Measurements from ENCODE around the gene PREX1. TPM values are rescaled to one million over a fixed set of nuclear protein-coding genes. Genes with fewer than 3 reads are reported as not detected.
"Not testable (repeated sequence)": the region's sequence is repeated elsewhere in the genome, so short reads cannot be mapped to it uniquely, and the experiment has no call there.

PREX1 gene
- total and polyA plus RNA-seq, 2 donors (not counting 3 experiments of a cell fraction or from before 2014, with no cell fraction given) = 51.3 to 72.9 TPM

DNA sequence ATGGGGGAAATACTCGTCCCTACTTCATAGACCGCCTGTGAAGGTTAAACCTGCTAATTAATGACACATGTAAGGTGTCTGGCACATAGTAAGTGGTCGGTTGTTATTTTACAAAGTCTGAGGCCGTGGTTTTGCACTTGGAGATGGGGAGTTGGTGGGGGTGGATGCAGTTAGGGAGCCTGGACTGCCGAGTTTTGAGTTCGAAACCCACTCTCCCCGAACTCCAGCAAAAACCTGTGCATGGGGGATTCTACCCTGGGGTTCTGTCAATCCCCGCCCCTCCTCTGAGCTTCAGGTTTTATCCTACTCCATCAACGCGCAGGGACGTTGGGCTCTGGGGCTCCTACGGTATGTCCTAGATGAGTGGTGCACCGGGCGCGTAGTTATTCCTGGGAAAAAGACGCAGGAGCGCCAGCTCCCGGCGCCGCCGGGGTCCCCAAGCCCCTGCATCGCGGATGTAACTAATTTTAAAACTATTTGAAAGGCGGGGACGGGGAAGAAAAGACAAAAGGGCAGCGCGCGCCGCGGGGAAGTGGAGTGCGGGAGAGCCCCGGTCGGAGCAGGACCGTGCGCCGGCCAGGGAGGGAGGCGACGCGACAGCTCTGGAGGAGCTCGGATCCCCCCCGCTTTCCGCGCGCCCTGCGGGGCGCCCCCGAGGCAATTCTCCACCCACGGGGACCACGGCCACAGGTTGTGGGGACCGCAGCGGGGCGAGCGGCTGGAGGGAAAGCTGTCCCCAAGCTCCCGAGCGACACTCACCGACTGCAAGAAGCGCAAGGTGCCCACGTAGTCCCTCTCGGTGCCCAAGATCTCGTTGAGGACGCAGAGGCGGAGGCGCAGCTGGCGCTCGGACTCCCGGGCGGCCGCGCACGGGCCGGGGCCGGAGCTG, 672 bp downstream of the PREX1 start:
- TF ChIP-seq, protein P1, sequence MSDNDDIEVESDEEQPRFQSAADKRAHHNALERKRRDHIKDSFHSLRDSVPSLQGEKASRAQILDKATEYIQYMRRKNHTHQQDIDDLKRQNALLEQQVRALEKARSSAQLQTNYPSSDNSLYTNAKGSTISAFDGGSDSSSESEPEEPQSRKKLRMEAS (IDR thresholded peaks at IDR 0.05; ENCODE audit: insufficient read depth, insufficient read length) = no peak
- TF ChIP-seq GATA2 (IDR thresholded peaks at IDR 0.05; ENCODE audit: insufficient read depth, insufficient read length, low read depth, low read length) = no peak
- TF ChIP-seq, protein P2, sequence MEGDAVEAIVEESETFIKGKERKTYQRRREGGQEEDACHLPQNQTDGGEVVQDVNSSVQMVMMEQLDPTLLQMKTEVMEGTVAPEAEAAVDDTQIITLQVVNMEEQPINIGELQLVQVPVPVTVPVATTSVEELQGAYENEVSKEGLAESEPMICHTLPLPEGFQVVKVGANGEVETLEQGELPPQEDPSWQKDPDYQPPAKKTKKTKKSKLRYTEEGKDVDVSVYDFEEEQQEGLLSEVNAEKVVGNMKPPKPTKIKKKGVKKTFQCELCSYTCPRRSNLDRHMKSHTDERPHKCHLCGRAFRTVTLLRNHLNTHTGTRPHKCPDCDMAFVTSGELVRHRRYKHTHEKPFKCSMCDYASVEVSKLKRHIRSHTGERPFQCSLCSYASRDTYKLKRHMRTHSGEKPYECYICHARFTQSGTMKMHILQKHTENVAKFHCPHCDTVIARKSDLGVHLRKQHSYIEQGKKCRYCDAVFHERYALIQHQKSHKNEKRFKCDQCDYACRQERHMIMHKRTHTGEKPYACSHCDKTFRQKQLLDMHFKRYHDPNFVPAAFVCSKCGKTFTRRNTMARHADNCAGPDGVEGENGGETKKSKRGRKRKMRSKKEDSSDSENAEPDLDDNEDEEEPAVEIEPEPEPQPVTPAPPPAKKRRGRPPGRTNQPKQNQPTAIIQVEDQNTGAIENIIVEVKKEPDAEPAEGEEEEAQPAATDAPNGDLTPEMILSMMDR (IDR thresholded peaks at IDR 0.05; ENCODE audit: extremely low read depth in 1 of 2, insufficient read depth in 1 of 2, low read depth in 1 of 2, low read length in 2 of 2) = no peak
- TF ChIP-seq MYC (IDR thresholded peaks at IDR 0.05; ENCODE audit: low read depth, low read length) = no peak
- no peak for TF ChIP-seq POLR2A (IDR thresholded peaks at IDR 0.05; ENCODE audit: low read depth, low read length)
- no peak for TF ChIP-seq FOS (IDR thresholded peaks at IDR 0.05; ENCODE audit: borderline replicate concordance, insufficient read depth, low read length)
- TF ChIP-seq JUN (IDR thresholded peaks at IDR 0.05; ENCODE audit: borderline replicate concordance, insufficient read depth, insufficient read length, low read depth) = no peak
- no peak for TF ChIP-seq POLR2AphosphoS5 (IDR thresholded peaks at IDR 0.05; ENCODE audit: insufficient read depth, low read depth, low read length)
- TF ChIP-seq EZH2 (IDR thresholded peaks at IDR 0.05; ENCODE audit: borderline replicate concordance, low read depth, low read length, severe bottlenecking) = no peak
- peak overlapping the region; percentile 91 for H3K9ac ChIP-seq (replicated peaks; ENCODE audit: extremely low read depth, insufficient read depth, low read length)
- H3K4me2 ChIP-seq (ENCODE audit: insufficient read depth, low read length) = peak overlapping the region; percentile 89
- H2AFZ ChIP-seq (ENCODE audit: low read depth, low read length) = peak overlapping the region; percentile 38
- ChIA-PET CTCF (interaction anchor here (0.7 to 4.9 kb wide), 7 partner anchors 14 to 170 kb away, joined by 3 to 43 read pairs (median 4); no protein-coding TSS in a partner anchor), POLR2A (interaction anchor here (0.6 to 1.4 kb wide), 2 partner anchors 18 to 76 kb away, joined by 3 to 5 read pairs; no protein-coding TSS in a partner anchor)
- H3K9me3 ChIP-seq (replicated peaks; ENCODE audit: control insufficient read depth, insufficient read depth, low read length) = no peaks in the 10 kb centered on the region
- H3K4me1 ChIP-seq (ENCODE audit: control insufficient read depth, extremely low read depth, insufficient read depth, low read length) = peaks cover 49% of the 10 kb centered on the region
- dilution Hi-C loops (cut with MboI; ENCODE audit: extremely low pct_ligation_motif_present, low sequenced_read_pairs) = no loop called here
- no peaks in the 10 kb centered on the region for H4K20me1 ChIP-seq (replicated peaks; ENCODE audit: control insufficient read depth, extremely low read depth, insufficient read depth, low read length)
- intact Hi-C loops (cut with micrococcal nuclease) = loop anchor here (1.0 to 5.0 kb wide), 3 partner anchors 78 to 192 kb away; no protein-coding TSS in a partner anchor
- DNase-seq (ENCODE audit: low read depth, low spot score) = peak; percentile 53
- peaks cover 0 to 2% of the 10 kb centered on the region in 2 experiments for H3K36me3 ChIP-seq (ENCODE audit: control insufficient read depth in 2 of 2, extremely low read depth in 1 of 2, insufficient read depth in 2 of 2, low read length in 2 of 2)
- FAIRE-seq = peak; percentile 64
- H3K79me2 ChIP-seq (ENCODE audit: control insufficient read depth, insufficient read depth, low read length) = peaks cover 48% of the 10 kb centered on the region
- no peaks in the 10 kb centered on the region for H3K27me3 ChIP-seq (ENCODE audit: control insufficient read depth in 2 of 2, insufficient read depth in 2 of 2, low read length in 2 of 2)
- H3K27ac ChIP-seq (ENCODE audit: insufficient read depth, low read depth, low read length) = peak overlapping the region; percentile 67
- H3K4me3 ChIP-seq (replicated peaks in 1 of 3; ENCODE audit: insufficient read depth in 1 of 3, low read depth in 1 of 3, low read length in 3 of 3) = peak overlapping the region; percentile 85 to 92 (median 92)
- H3K9me1 ChIP-seq (replicated peaks; ENCODE audit: control insufficient read depth, extremely low read depth, insufficient read depth, low read length) = no peaks in the 10 kb centered on the region
- TSS peak; percentile 43 for BruUV-seq (replicated peaks)

DNA sequence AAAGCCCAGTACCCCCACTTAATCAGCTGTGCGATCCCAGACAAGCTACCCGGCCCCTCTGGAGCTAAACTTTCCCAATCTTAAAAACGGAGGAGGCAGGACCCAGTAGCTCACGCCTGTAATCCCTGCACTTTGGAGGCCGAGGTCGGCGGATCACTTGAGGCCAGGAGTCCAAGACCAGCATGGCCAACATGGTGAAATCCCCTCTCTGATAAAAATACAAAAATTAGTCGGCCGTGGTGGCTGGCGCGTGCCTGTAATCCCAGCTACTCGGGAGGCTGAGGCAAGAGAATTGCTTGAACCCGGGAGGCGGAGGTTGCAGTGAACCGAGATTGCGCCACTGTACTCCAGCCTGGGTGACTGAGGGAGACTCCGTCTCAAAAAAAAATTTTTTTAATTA, 1.3 kb downstream of the PREX1 start:
- H3K36me3 ChIP-seq (ENCODE audit: control insufficient read depth in 2 of 2, extremely low read depth in 1 of 2, insufficient read depth in 2 of 2, low read length in 2 of 2); H2AFZ ChIP-seq (ENCODE audit: low read depth, low read length); H3K27me3 ChIP-seq (ENCODE audit: control insufficient read depth in 2 of 2, insufficient read depth in 2 of 2, low read length in 2 of 2); H4K20me1 ChIP-seq (replicated peaks; ENCODE audit: control insufficient read depth, extremely low read depth, insufficient read depth, low read length); H3K9me1 ChIP-seq (replicated peaks; ENCODE audit: control insufficient read depth, extremely low read depth, insufficient read depth, low read length); BruUV-seq (replicated peaks); H3K9me3 ChIP-seq (replicated peaks; ENCODE audit: control insufficient read depth, insufficient read depth, low read length); POLR2A ChIA-PET; DNase-seq (ENCODE audit: low read depth, low spot score); FAIRE-seq; dilution Hi-C loops (cut with MboI; ENCODE audit: extremely low pct_ligation_motif_present, low sequenced_read_pairs): not testable (repeated sequence)
- Histone ChIP-seq H3K4me3 (replicated peaks in 1 of 3; ENCODE audit: insufficient read depth in 1 of 3, low read depth in 1 of 3, low read length in 3 of 3) (peak overlapping the region; percentile 85 to 92 (median 92)), H3K79me2 (ENCODE audit: control insufficient read depth, insufficient read depth, low read length) (peaks cover 54% of the 10 kb centered on the region), H3K4me1 (ENCODE audit: control insufficient read depth, extremely low read depth, insufficient read depth, low read length) (peaks cover 42% of the 10 kb centered on the region), H3K27ac (ENCODE audit: insufficient read depth, low read depth, low read length) (peak overlapping the region; percentile 67), H3K9ac (replicated peaks; ENCODE audit: extremely low read depth, insufficient read depth, low read length) (peak overlapping the region; percentile 91), H3K4me2 (ENCODE audit: insufficient read depth, low read length) (peak overlapping the region; percentile 89)
- intact Hi-C loops (cut with micrococcal nuclease) = loop anchor here (1.0 to 5.0 kb wide), 3 partner anchors 79 to 191 kb away; no protein-coding TSS in a partner anchor
- CTCF ChIA-PET = interaction anchor here (1.2 to 4.9 kb wide), 5 partner anchors 51 to 170 kb away, joined by 3 to 43 read pairs (median 5); no protein-coding TSS in a partner anchor
